Natural killer cell (primary cell): ENCODE data around the gene CCDC178. TPM values are rescaled to one million over a fixed set of nuclear protein-coding genes. Genes with fewer than 3 reads are reported as not detected.

Source experiments
- ATAC-seq, 3 donors: fragments of 150-1000 bp in 2 of 3; fragments of 200-7000 bp in 1 of 3; cut with Tn5 transposase; 1 replicate in 1 of 3; 2 replicates in 2 of 3; pipeline ENCODE4 v1.10.0; 2021; ENCODE audit warnings: mild to moderate bottlenecking in 2 of 3, moderate library complexity in 2 of 3
- DNase-seq, 2 donors: peaks; one replicate each; pipeline versions ENCODE4 v3.0.0 to v3.0.0-alpha.2; 2013 to 2021; ENCODE audit warnings: mixed read lengths in 1 of 2
- H3K27ac ChIP-seq: one replicate; pipeline ENCODE4 v1.5.1; 2013; ENCODE audit warnings: mild to moderate bottlenecking, low read length
- H3K27me3 ChIP-seq: one replicate; pipeline ENCODE4 v1.6.1; 2013; ENCODE audit warnings: low read length; ENCODE audit not compliant: control insufficient read depth, insufficient read depth
- H3K36me3 ChIP-seq: one replicate; pipeline ENCODE4 v1.6.1; 2013; ENCODE audit warnings: low read length; ENCODE audit not compliant: control insufficient read depth, insufficient read depth
- H3K4me1 ChIP-seq: one replicate; pipeline ENCODE4 v1.6.1; 2013; ENCODE audit warnings: low read length; ENCODE audit not compliant: control insufficient read depth, insufficient read depth
- H3K4me3 ChIP-seq: one replicate; pipeline ENCODE4 v1.5.1; 2013; ENCODE audit warnings: low read length
- H3K9me3 ChIP-seq: one replicate; pipeline ENCODE4 v1.6.1; 2013; ENCODE audit warnings: low read length; ENCODE audit not compliant: control insufficient read depth, insufficient read depth
- H3K27ac Mint-ChIP-seq, 2 donors: one replicate each; pipeline ENCODE4 v1.8.0; 2022; ENCODE audit warnings: mild to moderate bottlenecking in 2 of 2, mixed read lengths in 2 of 2, moderate library complexity in 1 of 2
- H3K27me3 Mint-ChIP-seq, 2 donors: one replicate each; pipeline ENCODE4 v1.8.0; 2022; ENCODE audit warnings: low read depth in 2 of 2, mixed read lengths in 2 of 2
- H3K36me3 Mint-ChIP-seq: one replicate; pipeline ENCODE4 v1.8.0; 2022; ENCODE audit warnings: mixed read lengths
- H3K4me1 Mint-ChIP-seq, 2 donors: one replicate each; pipeline ENCODE4 v1.8.0; 2022; ENCODE audit warnings: mixed read lengths in 2 of 2
- H3K4me3 Mint-ChIP-seq: one replicate; pipeline ENCODE4 v1.8.0; 2022; ENCODE audit warnings: mild to moderate bottlenecking, moderate library complexity, mixed read lengths
- H3K9me3 Mint-ChIP-seq, 2 donors: one replicate each; pipeline ENCODE4 v1.8.0; 2022; ENCODE audit warnings: mixed read lengths in 2 of 2
- CTCF ChIP-seq: fragments of 200-600 bp; IDR thresholded peaks from one replicate; pipeline ENCODE4 v1.8.0; 2022; ENCODE audit warnings: antibody characterized with exemption
- WGBS: methylation state at CpG from one replicate; pipeline ENCODE4 v1.1.7; 2013; ENCODE audit warnings: missing lambda C conversion rate; ENCODE audit not compliant: insufficient coverage; 5-methylcytosine and 5-hydroxymethylcytosine counted together
- intact Hi-C: fragments of 100-400 bp; cut with micrococcal nuclease; formaldehyde crosslinking; loops from one replicate; pipeline ENCODE4 v1.14.2; 2022
- total RNA-seq, 4 donors: library from RNA; stranded (reverse); fragments of 120-200 nt in 1 of 4; gene quantifications; one replicate each; pipeline versions ENCODE4 v1.2.3 to v1.2.4, GENCODE V29; 2013 to 2022

Gene CCDC178
- total RNA-seq, 3 donors from 2014 or later (not counting 1 experiment from before 2014, with no cell fraction given), result not detected

GRCh38 chr18:33232318-33232626 lies 208.2 kb downstream of the CCDC178 start:
- no peak overlapping the region for H3K4me3 Mint-ChIP-seq
- intact Hi-C loops, result no loop called here
- H3K27ac Mint-ChIP-seq, result no peak overlapping the region
- H3K36me3 Mint-ChIP-seq, result peaks cover 5% of the 10 kb centered on the region
- H3K9me3 ChIP-seq, result peaks cover 2% of the 10 kb centered on the region
- no peak for TF ChIP-seq CTCF
- H3K27me3 Mint-ChIP-seq, result no peaks in the 10 kb centered on the region
- H3K4me3 ChIP-seq, result no peak overlapping the region
- no peak overlapping the region for H3K27ac ChIP-seq
- DNase-seq, result no peak
- H3K4me1 Mint-ChIP-seq, result no peaks in the 10 kb centered on the region
- H3K4me1 ChIP-seq, result no peaks in the 10 kb centered on the region
- no peaks in the 10 kb centered on the region for H3K36me3 ChIP-seq
- ATAC-seq, result no peak
- H3K9me3 Mint-ChIP-seq, result peaks cover 0 to 5% of the 10 kb centered on the region in 2 donors
- no peaks in the 10 kb centered on the region for H3K27me3 ChIP-seq

- H3K9me3 ChIP-seq, result no peaks in the 10 kb centered on the region
- H3K4me3 ChIP-seq, result no peak overlapping the region
- H3K4me1 Mint-ChIP-seq, result no peaks in the 10 kb centered on the region
- no peak overlapping the region for H3K27ac Mint-ChIP-seq
- no peaks in the 10 kb centered on the region for H3K4me1 ChIP-seq
- H3K27me3 ChIP-seq, result no peaks in the 10 kb centered on the region
- H3K36me3 Mint-ChIP-seq, result peaks cover 5% of the 10 kb centered on the region
- ATAC-seq (no peak), DNase-seq (peak in 1 of 2 donors; percentile 53)
- no peak overlapping the region for H3K27ac ChIP-seq
- peaks cover 0 to 5% of the 10 kb centered on the region in 2 donors for H3K9me3 Mint-ChIP-seq
- intact Hi-C loops, result no loop called here
- peak; percentile 45 for TF ChIP-seq CTCF
- 67% methylated on average over 6 of the region's 6 CpGs for WGBS
- H3K27me3 Mint-ChIP-seq, result no peaks in the 10 kb centered on the region
- H3K4me3 Mint-ChIP-seq, result no peak overlapping the region
- H3K36me3 ChIP-seq, result no peaks in the 10 kb centered on the region
These were observed 208.8 kb downstream of the CCDC178 start for GRCh38 chr18:33231474-33232317.

- Mint-ChIP-seq H3K4me3 (no peak overlapping the region), H3K9me3 (peaks cover 0 to 4% of the 10 kb centered on the region in 2 donors), H3K4me1 (no peaks in the 10 kb centered on the region), H3K27ac (no peak overlapping the region), H3K27me3 (no peaks in the 10 kb centered on the region), H3K36me3 (no peaks in the 10 kb centered on the region)
- Histone ChIP-seq H3K4me3 (no peak overlapping the region), H3K27ac (no peak overlapping the region), H3K36me3 (no peaks in the 10 kb centered on the region), H3K4me1 (no peaks in the 10 kb centered on the region), H3K27me3 (no peaks in the 10 kb centered on the region), H3K9me3 (no peaks in the 10 kb centered on the region)
- TF ChIP-seq CTCF, result no peak
- WGBS, result no CpG with 5 or more reads among the region's 2 CpGs
- ATAC-seq (no peak), DNase-seq (no peak)
- intact Hi-C loops, result no loop called here
These were observed 228.2 kb downstream of the CCDC178 start for GRCh38 chr18:33212363-33212762.
